Activated T-cell treated with anti-CD3 and anti-CD28 coated beads for 4 hours (primary cell): ENCODE results near the gene CLDN14.

Source experiments
- DNase-seq: peaks from one replicate; pipeline ENCODE4 v3.0.0-alpha.2; 2020

CLDN14 gene

GRCh38 chr21:36479415-36480402 is at the start of gene CLDN14:
TSS of gene CLDN14 (minus strand) at chr21:36480122. CDS start at chr21:36461695, 18,427 bp downstream.
- no peak for DNase-seq

- DNase-seq = no peak
Measured at GRCh38 chr21:36528716-36529115, 48.8 kb upstream of the CLDN14 start.

DNA sequence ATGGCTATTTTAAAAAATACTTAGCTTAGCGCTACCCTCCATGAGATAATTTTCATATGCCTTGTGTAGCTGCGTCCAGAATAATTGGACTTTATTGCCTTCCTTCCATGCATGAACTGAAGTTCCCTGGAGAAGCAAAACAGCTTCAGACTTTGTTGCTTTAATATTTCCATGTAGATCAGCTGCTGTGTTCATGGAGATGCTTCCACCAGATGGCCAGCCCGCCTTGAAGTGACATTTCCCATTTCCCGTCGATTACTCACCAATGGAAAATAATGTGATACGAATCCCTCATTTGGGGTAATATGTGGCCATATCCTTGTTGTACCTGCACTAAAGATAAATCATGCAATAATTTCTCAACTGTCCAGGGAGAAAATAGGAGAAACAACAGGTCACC is 47.4 kb upstream of the CLDN14 start:
- no peak for DNase-seq

GRCh38 chr21:36526104-36526503 is 46.2 kb upstream of the CLDN14 start:
- DNase-seq = no peak

GRCh38 chr21:36524477-36524876 is 44.6 kb upstream of the CLDN14 start:
- no peak for DNase-seq

DNA sequence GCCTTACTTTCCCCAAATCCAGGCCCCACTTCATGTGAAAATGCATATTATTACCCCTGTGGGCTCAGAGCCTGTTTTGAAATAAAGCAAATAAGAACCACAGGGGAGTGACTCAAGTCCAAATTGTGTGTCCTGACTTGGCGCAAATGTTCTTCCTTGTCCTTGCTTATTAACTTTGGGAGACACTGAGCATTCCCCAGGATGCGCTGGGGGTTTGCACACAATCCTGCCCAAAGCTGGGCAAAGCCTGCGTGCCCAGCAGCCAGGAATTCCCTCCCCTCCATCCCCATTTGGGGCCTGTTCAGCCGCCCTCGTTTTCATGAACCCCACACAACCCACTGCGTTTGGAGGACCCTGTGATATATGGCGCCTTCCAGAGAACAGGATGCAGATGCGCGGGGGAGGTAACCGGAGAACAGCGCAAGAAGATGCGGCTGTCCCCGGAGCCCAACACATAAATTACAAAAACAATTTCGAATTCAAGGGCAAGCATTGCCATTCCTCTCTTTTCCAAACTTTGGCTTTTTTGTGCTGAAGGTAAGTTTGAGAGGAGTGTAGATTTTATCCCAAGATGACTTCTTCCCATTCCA is 42.4 kb upstream of the CLDN14 start:
- DNase-seq = no peak

DNA sequence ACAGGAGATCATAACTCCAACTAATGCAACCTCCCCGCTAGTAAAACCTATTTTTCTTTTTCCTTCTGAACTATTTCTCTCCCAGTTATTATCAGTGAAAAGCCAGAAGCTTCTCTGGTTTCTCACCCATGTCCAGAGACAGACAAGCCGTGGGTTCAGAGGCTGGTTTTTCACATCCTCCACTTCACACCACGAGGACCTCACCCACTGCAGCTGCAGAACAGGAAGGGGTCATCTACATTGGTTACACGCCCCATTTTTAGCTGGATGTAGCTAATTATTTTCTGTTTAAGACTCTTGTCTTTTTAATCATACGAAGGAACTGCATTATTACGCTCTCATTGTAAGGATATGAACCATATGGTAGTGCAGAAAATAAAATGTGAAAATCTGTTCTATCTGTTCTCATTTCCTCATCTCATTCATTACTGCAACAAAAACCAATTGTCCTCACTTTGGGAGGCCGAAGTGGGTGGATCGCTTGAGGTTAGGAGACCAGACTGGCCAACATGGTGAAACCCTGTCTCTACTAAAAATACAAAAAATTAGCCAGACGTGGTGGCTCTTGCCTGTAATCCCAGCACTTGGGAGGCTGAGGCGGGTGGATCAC is 39.1 kb upstream of the CLDN14 start:
- no peak for DNase-seq

- DNase-seq = no peak
Measured at GRCh38 chr21:36517366-36518075, 37.6 kb upstream of the CLDN14 start.

DNA sequence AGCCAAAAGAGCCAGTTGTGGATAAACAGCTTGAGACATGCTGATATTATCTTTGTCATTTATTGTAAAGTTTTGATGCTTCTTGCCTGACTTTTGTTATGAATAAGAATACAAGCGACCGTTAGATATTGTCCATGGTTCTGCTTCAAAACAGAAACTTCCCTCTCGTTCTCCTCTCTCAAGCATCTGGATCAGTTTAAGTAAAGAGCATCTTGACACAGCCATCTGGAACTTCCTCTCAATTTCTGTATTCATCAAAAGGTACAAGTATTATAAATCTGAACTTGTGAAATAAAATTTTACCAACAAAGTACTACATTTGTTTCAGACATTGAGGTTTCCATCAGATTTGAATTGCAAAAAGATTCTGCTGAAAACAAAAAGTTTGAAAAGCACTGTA is 36.4 kb upstream of the CLDN14 start:
- DNase-seq = no peak

GRCh38 chr21:36513430-36513829 is 33.5 kb upstream of the CLDN14 start:
- no peak for DNase-seq

GRCh38 chr21:36512971-36513370 is 33.0 kb upstream of the CLDN14 start:
- DNase-seq = no peak

- DNase-seq = no peak
Measured at GRCh38 chr21:36511484-36512220, 31.7 kb upstream of the CLDN14 start.

DNA sequence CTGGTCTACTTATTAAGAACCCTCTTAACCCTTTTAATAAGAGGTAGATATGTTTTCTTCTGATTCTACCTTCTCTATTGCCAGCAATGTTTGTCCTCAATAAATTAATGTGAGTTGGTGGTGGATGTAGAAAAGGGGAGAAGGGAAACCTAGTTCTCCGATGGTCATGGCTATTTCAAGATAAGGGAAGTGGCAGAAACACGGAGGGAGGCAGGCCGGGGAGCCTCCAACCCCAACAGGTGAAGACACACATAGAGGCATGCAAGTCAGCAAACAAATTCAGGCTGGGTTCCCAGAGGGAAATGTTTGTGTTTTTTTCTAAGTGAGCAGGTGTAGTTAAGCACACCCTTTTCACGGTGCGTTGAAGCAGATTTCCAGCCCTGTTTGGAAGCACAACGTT is 31.0 kb upstream of the CLDN14 start:
- DNase-seq = no peak

- DNase-seq = no peak
Measured at GRCh38 chr21:36509973-36510664, 30.2 kb upstream of the CLDN14 start.

- no peak for DNase-seq
Measured at GRCh38 chr21:36508948-36509347, 29.0 kb upstream of the CLDN14 start.

- DNase-seq = no peak
Measured at GRCh38 chr21:36507397-36508018, 27.6 kb upstream of the CLDN14 start.

DNA sequence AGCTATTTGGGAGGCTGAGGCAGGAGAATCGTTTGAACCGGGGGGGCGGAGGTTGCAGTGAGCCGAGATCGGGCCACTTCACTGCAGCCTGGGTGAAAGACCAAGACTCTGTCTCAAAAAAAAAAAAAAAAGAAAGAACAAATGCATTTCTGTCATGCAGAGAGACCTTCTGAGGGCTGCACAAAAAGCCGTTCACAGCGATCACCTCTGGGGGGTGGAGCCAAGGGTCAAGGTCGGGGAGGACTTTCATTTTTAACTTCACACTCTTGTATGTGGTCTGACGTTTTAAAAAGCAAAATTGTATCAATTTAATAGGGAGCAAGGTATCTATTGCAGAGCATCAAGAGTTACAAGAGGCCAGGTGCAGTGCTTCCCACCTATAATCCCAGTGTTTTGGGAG is 26.6 kb upstream of the CLDN14 start:
- DNase-seq = no peak

DNA sequence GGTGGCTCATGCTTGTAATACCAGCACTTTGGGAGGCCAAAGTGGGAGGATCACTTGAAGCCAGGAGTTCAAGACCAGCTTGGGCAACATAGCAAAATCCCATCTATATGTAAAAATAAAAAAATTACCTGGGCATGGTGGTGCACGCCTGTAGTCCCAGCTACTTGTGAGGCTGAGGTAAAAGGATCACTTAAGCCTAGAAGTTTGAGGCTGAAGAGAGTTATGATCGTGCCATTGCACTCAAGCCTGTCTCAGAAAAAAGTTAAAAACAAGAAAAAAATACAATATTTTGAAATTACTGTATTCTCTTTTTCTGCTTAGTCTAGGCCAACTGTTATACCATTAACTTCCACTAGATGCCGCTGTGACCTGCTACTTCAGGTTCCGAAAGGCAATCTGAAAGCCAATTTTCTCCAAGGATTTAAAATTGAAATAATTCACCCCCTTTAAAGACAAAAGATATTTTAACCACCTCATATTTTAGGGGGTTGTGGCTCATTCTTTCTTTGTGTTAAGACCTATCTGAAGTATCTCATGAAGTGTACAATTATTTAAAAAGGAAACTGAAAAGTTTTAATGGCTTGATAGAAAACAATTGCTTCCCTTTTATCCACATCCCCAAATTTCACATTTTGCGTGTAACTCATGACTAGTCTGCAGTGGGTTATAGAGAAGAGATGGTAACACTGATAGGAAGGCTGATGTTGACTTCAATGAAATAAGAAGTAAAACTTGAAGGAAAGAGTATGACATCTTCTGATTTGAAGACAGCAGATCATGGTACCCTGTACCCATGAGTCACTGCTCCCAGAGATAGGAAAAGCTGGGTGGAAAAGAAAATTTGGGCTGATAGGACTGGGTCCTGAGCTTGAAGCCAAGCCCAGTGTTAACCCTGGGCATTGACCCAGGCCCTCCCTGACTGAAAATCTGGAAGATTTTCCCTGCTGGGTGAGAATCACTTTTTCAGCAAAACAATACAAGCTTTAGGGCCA is 24.4 kb upstream of the CLDN14 start:
- DNase-seq = peak; percentile 30

GRCh38 chr21:36502365-36502764 is 22.4 kb upstream of the CLDN14 start:
- DNase-seq = no peak

DNA sequence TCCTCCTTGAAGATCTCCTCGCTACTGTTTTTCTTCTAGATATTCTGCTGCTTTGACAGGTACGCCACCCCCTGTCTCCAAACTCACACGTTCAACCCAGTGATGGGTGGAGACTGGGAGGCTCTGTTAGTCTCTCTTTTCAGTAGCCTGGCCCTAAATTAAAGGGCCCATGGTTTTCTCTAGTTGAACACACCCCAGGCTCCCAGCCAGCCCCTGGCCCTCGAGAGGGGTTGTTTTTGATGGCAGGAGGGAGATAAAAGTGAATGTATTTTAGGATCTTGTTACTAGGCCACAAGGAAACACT is 21.6 kb upstream of the CLDN14 start:
- no peak for DNase-seq
